Neutrophil (primary cell): ENCODE data around the gene ITGAD.

ENCODE experiments used
- H3K27ac ChIP-seq: fragments of 200-600 bp; sonication (generic); 2 replicates; pipeline ENCODE4 v1.5.1; 2016; ENCODE audit warnings: mild to moderate bottlenecking, moderate library complexity
- H3K27me3 ChIP-seq: fragments of 200-600 bp; sonication (generic); 2 replicates; pipeline ENCODE4 v1.6.0; 2016; ENCODE audit warnings: mild to moderate bottlenecking
- H3K36me3 ChIP-seq: fragments of 200-600 bp; sonication (generic); 2 replicates; pipeline ENCODE4 v1.5.1; 2017
- H3K4me1 ChIP-seq, 2 experiments: fragments of 200-600 bp in 1 of 2; sonication (generic) in 1 of 2; 1 replicate in 1 of 2; 2 replicates in 1 of 2; pipeline versions ENCODE4 v1.5.1 to v1.6.1; 2013 to 2016; ENCODE audit warnings: low read depth in 1 of 2, low read length in 1 of 2, mild to moderate bottlenecking in 1 of 2, moderate library complexity in 1 of 2; ENCODE audit not compliant: control insufficient read depth in 1 of 2, insufficient read depth in 1 of 2
- H3K4me3 ChIP-seq, 2 experiments: fragments of 200-600 bp in 1 of 2; sonication (generic) in 1 of 2; 1 replicate in 1 of 2; 2 replicates in 1 of 2; pipeline ENCODE4 v1.5.1; 2013 to 2016; ENCODE audit warnings: low read depth in 1 of 2, low read length in 1 of 2, mild to moderate bottlenecking in 1 of 2, moderate library complexity in 1 of 2
- H3K9me3 ChIP-seq: fragments of 200-600 bp; sonication (generic); 2 replicates; pipeline ENCODE4 v1.5.1; 2016
- CTCF ChIP-seq: fragments of 200-600 bp; sonication (generic); IDR thresholded peaks from 2 replicates; pipeline ENCODE4 v1.5.1; 2016; ENCODE audit warnings: antibody characterized with exemption

Gene ITGAD

GRCh38 chr16:31407406-31407805, 14.3 kb downstream of the ITGAD start:
- H3K36me3 ChIP-seq: no peaks in the 10 kb centered on the region
- TF ChIP-seq CTCF: no peak
- no peak overlapping the region for H3K27ac ChIP-seq
- H3K4me3 ChIP-seq: no peak overlapping the region
- no peaks in the 10 kb centered on the region for H3K9me3 ChIP-seq
- H3K4me1 ChIP-seq: no peaks in the 10 kb centered on the region
- peaks cover 12% of the 10 kb centered on the region for H3K27me3 ChIP-seq

- H3K4me1 ChIP-seq: no peaks in the 10 kb centered on the region
- H3K9me3 ChIP-seq: no peaks in the 10 kb centered on the region
- H3K27me3 ChIP-seq: peaks cover 21% of the 10 kb centered on the region
- no peaks in the 10 kb centered on the region for H3K36me3 ChIP-seq
- H3K27ac ChIP-seq: no peak overlapping the region
- H3K4me3 ChIP-seq: no peak overlapping the region
- no peak for TF ChIP-seq CTCF
These were observed 16.3 kb downstream of the ITGAD start for GRCh38 chr16:31409433-31409832.

- H3K27ac ChIP-seq: no peak overlapping the region
- H3K4me3 ChIP-seq: no peak overlapping the region
- no peaks in the 10 kb centered on the region for H3K4me1 ChIP-seq
- peaks cover 21% of the 10 kb centered on the region for H3K27me3 ChIP-seq
- H3K9me3 ChIP-seq: no peaks in the 10 kb centered on the region
- no peak for TF ChIP-seq CTCF
- no peaks in the 10 kb centered on the region for H3K36me3 ChIP-seq
These were observed 16.9 kb downstream of the ITGAD start for GRCh38 chr16:31410082-31410481.

- peaks cover 21% of the 10 kb centered on the region for H3K27me3 ChIP-seq
- no peak for TF ChIP-seq CTCF
- no peak overlapping the region for H3K27ac ChIP-seq
- H3K4me3 ChIP-seq: no peak overlapping the region
- no peaks in the 10 kb centered on the region for H3K36me3 ChIP-seq
- H3K9me3 ChIP-seq: no peaks in the 10 kb centered on the region
- H3K4me1 ChIP-seq: no peaks in the 10 kb centered on the region
These were observed 18.1 kb downstream of the ITGAD start for GRCh38 chr16:31411024-31411844.

GRCh38 chr16:31412750-31413149, 19.6 kb downstream of the ITGAD start:
- Histone ChIP-seq H3K4me1 (no peaks in the 10 kb centered on the region), H3K4me3 (no peak overlapping the region), H3K27me3 (peaks cover 16% of the 10 kb centered on the region), H3K36me3 (no peaks in the 10 kb centered on the region), H3K9me3 (no peaks in the 10 kb centered on the region), H3K27ac (no peak overlapping the region)
- no peak for TF ChIP-seq CTCF
